Motor neuron (in vitro differentiated cells): Measurements from ENCODE around the gene WARS2. TPM values are rescaled to one million over a fixed set of nuclear protein-coding genes. Genes with fewer than 3 reads are reported as not detected.

Source experiments
- ATAC-seq, 8 experiments: fragments of 200-7000 bp; cut with Tn5 transposase; replicated peaks in 6 of 8; 2 replicates each; pipeline ENCODE4 v1.8.0; 2021; ENCODE audit warnings: mild to moderate bottlenecking in 8 of 8, moderate library complexity in 8 of 8
- H3K27ac ChIP-seq, 2 donors: fragments of 250-450 bp; sonication (Bioruptor Pico); 2 replicates each; pipeline ENCODE4 v1.9.0; 2021; ENCODE audit warnings: antibody characterized with exemption in 2 of 2, mild to moderate bottlenecking in 2 of 2, moderate library complexity in 1 of 2
- H3K4me1 ChIP-seq, 2 donors: fragments of 250-450 bp; sonication (Bioruptor Pico); replicated peaks in 1 of 2; 2 replicates each; pipeline ENCODE4 v1.6.1; 2021; ENCODE audit warnings: antibody characterized with exemption in 2 of 2, mild to moderate bottlenecking in 2 of 2, moderate library complexity in 1 of 2
- H3K4me3 ChIP-seq, 5 donors: fragments of 250-450 bp; sonication (Bioruptor Pico); 2 replicates each; pipeline ENCODE4 v1.9.0; 2021; ENCODE audit warnings: antibody characterized with exemption in 5 of 5, mild to moderate bottlenecking in 5 of 5, moderate library complexity in 4 of 5
- WGBS, 10 experiments: fragments of 450-650 bp; shearing (Covaris generic); methylation state at CpG; one replicate each; pipeline ENCODE4 v1.0.0; 2022; 5-methylcytosine and 5-hydroxymethylcytosine counted together
- in situ Hi-C, 9 experiments: fragments of 400-800 bp; cut with MboI; loops; one replicate each; pipeline ENCODE4 v1.15.0; 2021; ENCODE audit warnings: low sequenced_read_pairs in 9 of 9, low pct_unique_long_range_greater_than_20kb in 2 of 9; ENCODE audit not compliant: unreplicated experiment in 9 of 9
- total RNA-seq, 8 experiments: library from RNA; unstranded; fragments of 300-600 nt; gene quantifications; 2 replicates each; pipeline versions ENCODE4 v1.2.3 to v1.2.4, GENCODE V29; 2022

WARS2 gene
- total RNA-seq, 8 experiments from 2014 or later: 11.8 to 20.8 (median 17.2) TPM

- Histone ChIP-seq H3K27ac (no peak overlapping the region), H3K4me1 (no peaks in the 10 kb centered on the region), H3K4me3 (no peak overlapping the region)
- in situ Hi-C loops: loop anchor here in 1 of 9 experiments (25.0 kb wide), 1 partner anchor 107 kb away; no protein-coding TSS in a partner anchor
- no peak for ATAC-seq
- WGBS, 10 experiments: 93 to 100% (median 100%) methylated on average over 1 of the region's 1 CpG; no CpG with 5 or more reads in 2 of the 10 experiments
Measured at GRCh38 chr1:119079881-119080280, 60.6 kb downstream of the WARS2 start.

GRCh38 chr1:119075614-119076013 is 64.8 kb downstream of the WARS2 start:
- Histone ChIP-seq H3K27ac (no peak overlapping the region), H3K4me1 (no peaks in the 10 kb centered on the region), H3K4me3 (no peak overlapping the region)
- WGBS, 10 experiments: 0 to 100% (median 83%) methylated on average over 1 of the region's 1 CpG; no CpG with 5 or more reads in 1 of the 10 experiments
- no peak for ATAC-seq
- in situ Hi-C loops: loop anchor here in 1 of 9 experiments (25.0 kb wide), 1 partner anchor 112 kb away; no protein-coding TSS in a partner anchor

GRCh38 chr1:119071321-119071720 is 69.1 kb downstream of the WARS2 start:
- Histone ChIP-seq H3K4me1 (no peaks in the 10 kb centered on the region), H3K4me3 (no peak overlapping the region), H3K27ac (no peak overlapping the region)
- in situ Hi-C loops: no loop called here
- WGBS, 10 experiments: 83 to 100% (median 99%) methylated on average over 1 to 3 of the region's 3 CpGs
- no peak for ATAC-seq

DNA sequence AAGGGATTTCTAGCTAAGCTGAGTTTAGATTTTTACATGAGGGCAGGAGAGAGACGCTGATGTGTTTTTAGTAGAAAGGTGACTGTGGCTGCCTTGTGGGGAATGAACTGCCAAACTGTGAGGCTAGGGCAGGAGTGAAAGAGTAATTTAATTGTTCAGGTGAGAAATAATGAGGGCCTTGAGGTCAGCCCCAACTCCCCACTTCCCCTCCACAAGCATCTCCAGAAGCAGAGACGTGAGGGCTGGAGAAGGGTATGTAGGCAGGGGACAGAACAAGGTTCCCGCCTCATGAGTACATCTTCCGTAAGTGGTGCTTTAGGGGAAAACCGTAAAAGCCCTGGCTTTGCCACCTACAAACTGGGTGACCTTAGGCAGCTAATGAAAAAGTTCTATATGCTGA is 70.8 kb downstream of the WARS2 start:
- H3K4me1 ChIP-seq: no peaks in the 10 kb centered on the region
- ATAC-seq: no peak
- in situ Hi-C loops: no loop called here
- WGBS, 10 experiments: 50 to 100% (median 84%) methylated on average over 1 to 5 of the region's 5 CpGs; no CpG with 5 or more reads in 3 of the 10 experiments
- H3K4me3 ChIP-seq: no peak overlapping the region
- H3K27ac ChIP-seq: no peak overlapping the region

DNA sequence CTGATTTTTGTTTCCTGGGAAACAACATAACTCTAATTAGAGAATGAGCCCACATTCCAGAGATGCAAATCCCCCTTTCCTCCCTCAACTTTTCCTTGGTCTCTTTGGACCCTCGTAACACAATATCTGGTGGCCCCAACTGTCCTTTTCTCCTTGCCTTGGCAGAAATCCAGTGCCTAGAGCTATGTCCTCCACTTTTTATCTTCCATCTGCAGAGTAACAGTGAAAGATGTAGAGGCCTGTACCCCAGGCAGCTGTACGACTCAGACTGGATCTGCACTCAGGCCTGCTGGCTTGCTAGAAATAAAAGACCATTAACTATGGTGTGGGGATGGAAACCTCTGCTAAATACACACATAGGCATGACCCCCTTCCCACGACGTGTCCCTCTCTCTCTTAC is 72.0 kb downstream of the WARS2 start:
- H3K27ac ChIP-seq: no peak overlapping the region
- ATAC-seq: peak in 1 of 8 experiments; percentile 13
- in situ Hi-C loops: no loop called here
- 58 to 98% (median 80%) methylated on average over 1 to 4 of the region's 4 CpGs; no CpG with 5 or more reads in 2 of the 10 experiments for WGBS, 10 experiments
- no peaks in the 10 kb centered on the region for H3K4me1 ChIP-seq
- no peak overlapping the region for H3K4me3 ChIP-seq

GRCh38 chr1:119061700-119062099 is 78.8 kb downstream of the WARS2 start:
- ATAC-seq: no peak
- no peak overlapping the region for H3K27ac ChIP-seq
- in situ Hi-C loops: no loop called here
- no peak overlapping the region for H3K4me3 ChIP-seq
- no peaks in the 10 kb centered on the region for H3K4me1 ChIP-seq

DNA sequence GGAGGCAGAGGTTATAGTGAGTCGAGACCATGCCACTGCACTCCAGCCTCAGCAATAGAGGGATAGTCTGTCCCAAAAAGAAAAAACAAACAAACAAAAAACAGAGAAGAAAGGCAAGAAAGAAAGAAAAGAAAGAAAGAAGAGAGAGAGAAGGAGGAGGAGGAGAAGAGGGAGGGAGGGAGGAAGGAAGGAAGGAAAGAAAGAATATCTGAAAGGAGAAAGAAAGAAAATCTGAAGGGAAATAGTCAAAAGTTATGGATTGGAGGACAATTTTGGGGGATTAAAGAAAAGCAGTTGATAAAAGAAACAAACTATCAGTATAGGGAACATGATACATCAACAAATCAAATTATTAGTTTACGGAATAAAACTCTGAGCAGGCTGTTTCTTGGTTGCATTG is 84.9 kb downstream of the WARS2 start:
- H3K4me1 ChIP-seq: no peaks in the 10 kb centered on the region
- ATAC-seq: no peak
- no peak overlapping the region for H3K4me3 ChIP-seq
- no peak overlapping the region for H3K27ac ChIP-seq
- in situ Hi-C loops: no loop called here
- WGBS, 10 experiments: 80 to 100% (median 96%) methylated on average over 1 to 2 of the region's 2 CpGs

- no peak overlapping the region for H3K4me3 ChIP-seq
- 75 to 100% (median 100%) methylated on average over 1 of the region's 1 CpG for WGBS, 10 experiments
- in situ Hi-C loops: no loop called here
- ATAC-seq: no peak
- no peaks in the 10 kb centered on the region for H3K4me1 ChIP-seq
- no peak overlapping the region for H3K27ac ChIP-seq
Measured at GRCh38 chr1:119053917-119054316, 86.5 kb downstream of the WARS2 start.

- no peak for ATAC-seq
- in situ Hi-C loops: no loop called here
- Histone ChIP-seq H3K4me3 (no peak overlapping the region), H3K4me1 (no peaks in the 10 kb centered on the region), H3K27ac (no peak overlapping the region)
Measured at GRCh38 chr1:119052267-119052666, 88.2 kb downstream of the WARS2 start.

DNA sequence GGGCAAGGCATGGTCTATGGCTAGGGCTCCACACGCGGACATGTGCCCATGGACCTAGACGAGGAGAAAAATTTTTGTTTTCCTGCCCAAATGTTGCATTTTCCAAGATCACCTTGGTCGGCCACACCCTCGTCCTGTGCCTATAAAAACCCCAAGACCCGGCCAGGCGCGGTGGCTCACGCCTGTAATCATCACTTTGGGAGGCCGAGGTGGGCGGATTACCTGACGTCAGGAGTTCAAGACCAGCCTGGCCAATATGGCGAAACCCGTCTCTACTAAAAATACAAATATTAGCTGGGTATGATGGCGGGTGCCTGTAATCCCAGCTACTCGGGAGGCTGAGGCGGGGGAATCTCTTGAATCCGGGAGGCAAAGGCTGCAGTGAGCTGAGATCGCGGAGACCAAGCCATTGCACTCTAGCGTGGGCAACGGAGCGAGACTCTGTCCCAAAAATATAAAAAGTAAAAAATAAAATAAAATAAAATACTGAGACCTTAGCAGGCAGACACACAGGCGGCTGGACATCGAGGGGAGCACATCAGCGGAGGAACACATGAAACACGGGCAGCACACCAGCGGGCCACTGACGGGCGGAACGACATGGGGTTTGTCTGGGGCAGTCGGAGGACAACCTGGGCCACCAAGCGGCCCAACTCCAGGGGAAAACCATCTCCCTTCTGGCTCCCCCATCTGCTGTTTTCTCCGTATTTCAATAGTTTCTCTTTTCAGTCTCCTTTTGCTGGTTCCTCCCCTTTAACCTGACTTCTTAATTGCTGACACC is 91.6 kb downstream of the WARS2 start:
- H3K4me3 ChIP-seq: no peak overlapping the region
- no peak overlapping the region for H3K27ac ChIP-seq
- peaks cover 0 to 8% of the 10 kb centered on the region in 2 donors for H3K4me1 ChIP-seq
- 80 to 100% (median 95%) methylated on average over 1 to 33 of the region's 34 CpGs for WGBS, 10 experiments
- no peak for ATAC-seq
- in situ Hi-C loops: no loop called here

- Histone ChIP-seq H3K27ac (no peak overlapping the region), H3K4me3 (no peak overlapping the region), H3K4me1 (peaks cover 0 to 8% of the 10 kb centered on the region in 2 donors)
- in situ Hi-C loops: no loop called here
- 13 to 83% (median 62%) methylated on average over 2 to 5 of the region's 5 CpGs for WGBS, 10 experiments
- peak in 6 of 8 experiments; percentile 17 to 89 (median 59) for ATAC-seq
Measured at GRCh38 chr1:119046785-119047438, 93.5 kb downstream of the WARS2 start.

- ATAC-seq: peak in 1 of 8 experiments; percentile 38
- peaks cover 0 to 8% of the 10 kb centered on the region in 2 donors for H3K4me1 ChIP-seq
- in situ Hi-C loops: no loop called here
- whole genome bisulfite sequencing, 10 experiments: 41 to 95% (median 76%) methylated on average over 2 to 7 of the region's 7 CpGs
- no peak overlapping the region for H3K27ac ChIP-seq
- H3K4me3 ChIP-seq: no peak overlapping the region
Measured at GRCh38 chr1:119046429-119046784, 94.0 kb downstream of the WARS2 start.

- Histone ChIP-seq H3K27ac (no peak overlapping the region), H3K4me1 (peaks cover 0 to 8% of the 10 kb centered on the region in 2 donors), H3K4me3 (no peak overlapping the region)
- no peak for ATAC-seq
- in situ Hi-C loops: no loop called here
- WGBS, 10 experiments: 50 to 100% (median 78%) methylated on average over 1 of the region's 1 CpG; no CpG with 5 or more reads in 2 of the 10 experiments
Measured at GRCh38 chr1:119045096-119045746, 95.2 kb downstream of the WARS2 start.
